GM12891 (cell line): ENCODE results near the gene MYO5B.

Experiments used
- DNase-seq: peaks from one replicate; pipeline ENCODE4 v3.0.0; 2011; ENCODE audit warnings: low spot score; ENCODE audit not compliant: insufficient read length
- FAIRE-seq: peaks from 2 replicates; lab custom pipeline; 2011; peaks lifted over from hg19 to GRCh38; lab: Jason Lieb, UNC
- PAX5 ChIP-seq: IDR thresholded peaks from 2 replicates; pipeline ENCODE4 v1.6.1; 2011; ENCODE audit warnings: low read length, moderate library complexity, mild to moderate bottlenecking; ENCODE audit not compliant: insufficient read depth, severe bottlenecking
- POLR2A ChIP-seq: IDR thresholded peaks from 2 replicates; pipeline ENCODE4 v1.6.1; 2011; ENCODE audit warnings: low read depth, low read length, control low read depth
- POLR2AphosphoS5 ChIP-seq: IDR thresholded peaks from 2 replicates; pipeline ENCODE4 v1.6.1; 2011; ENCODE audit warnings: low read depth, low read length, control low read depth
- POU2F2 ChIP-seq: IDR thresholded peaks from 2 replicates; pipeline ENCODE4 v1.6.1; 2011; ENCODE audit warnings: low read depth, mild to moderate bottlenecking, control low read depth, low read length, moderate library complexity
- SPI1 ChIP-seq: IDR thresholded peaks from 2 replicates; pipeline ENCODE4 v1.6.1; 2011; ENCODE audit warnings: low read depth, low read length, control low read depth
- TAF1 ChIP-seq: IDR thresholded peaks from 2 replicates; pipeline ENCODE4 v1.6.1; 2011; ENCODE audit warnings: low read depth, low read length, control low read depth

Gene MYO5B

GRCh38 chr18:50117863-50118262, 77.1 kb downstream of the MYO5B start:
- no peak for FAIRE-seq
- TF ChIP-seq PAX5 (no peak), TAF1 (no peak), SPI1 (no peak), POLR2A (no peak), POU2F2 (no peak), POLR2AphosphoS5 (no peak)
- no peak for DNase-seq

- FAIRE-seq (no peak), DNase-seq (no peak)
- no peak for TF ChIP-seq PAX5
- no peak for TF ChIP-seq TAF1
- TF ChIP-seq POU2F2, result no peak
- TF ChIP-seq POLR2A, result no peak
- TF ChIP-seq SPI1, result no peak
- TF ChIP-seq POLR2AphosphoS5, result no peak
Observed at GRCh38 chr18:50115095-50115494, 79.9 kb downstream of the MYO5B start.

DNA sequence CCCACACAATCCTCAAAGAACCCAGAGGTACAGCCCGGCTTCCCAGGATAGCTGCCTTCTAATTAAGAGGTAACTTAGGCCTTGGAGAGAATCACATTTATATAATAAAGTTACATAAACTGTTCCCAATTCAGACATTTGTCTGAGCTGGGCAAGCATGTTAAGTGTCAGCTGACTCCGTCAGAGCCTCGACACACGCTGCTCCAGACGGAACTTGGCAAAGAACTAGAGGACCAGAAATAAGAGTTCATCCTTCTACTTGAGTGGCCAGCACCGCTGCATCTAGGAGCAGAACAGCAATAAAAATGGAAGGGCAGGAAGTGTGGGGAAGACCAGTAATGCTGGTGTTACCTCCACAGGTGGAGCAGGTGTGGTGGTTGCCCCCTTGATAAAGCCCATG, 80.5 kb downstream of the MYO5B start:
- FAIRE-seq, result no peak
- no peak for TF ChIP-seq TAF1
- DNase-seq, result no peak

DNA sequence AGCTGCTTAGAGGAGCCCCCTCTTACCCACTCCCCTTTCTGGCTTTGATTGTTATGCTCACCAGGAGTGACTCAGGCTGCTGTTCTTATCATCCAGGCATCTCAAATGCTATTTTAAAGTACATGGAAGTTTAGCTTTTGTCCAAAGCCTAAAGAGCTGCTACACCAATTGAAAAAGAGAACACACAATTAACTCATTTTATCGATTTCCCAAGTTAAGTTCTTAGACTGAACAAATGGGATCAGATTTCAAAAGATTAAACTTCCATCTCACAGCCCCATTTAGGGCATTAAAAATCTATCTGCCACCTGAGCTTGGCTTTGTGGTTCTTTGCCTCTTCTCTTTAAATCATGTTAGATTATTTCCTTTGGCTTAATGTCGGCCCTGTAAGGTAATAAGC, 81.2 kb downstream of the MYO5B start:
- DNase-seq (no peak), FAIRE-seq (no peak)
- TF ChIP-seq POLR2AphosphoS5, result no peak
- no peak for TF ChIP-seq TAF1
- no peak for TF ChIP-seq SPI1
- no peak for TF ChIP-seq POU2F2
- no peak for TF ChIP-seq POLR2A
- TF ChIP-seq PAX5, result no peak

GRCh38 chr18:50111398-50111797, 83.5 kb downstream of the MYO5B start:
- DNase-seq (no peak), FAIRE-seq (no peak)
- no peak for TF ChIP-seq TAF1
- no peak for TF ChIP-seq SPI1

GRCh38 chr18:50107468-50107977, 87.4 kb downstream of the MYO5B start:
- no peak for TF ChIP-seq TAF1
- TF ChIP-seq POU2F2, result no peak
- no peak for TF ChIP-seq PAX5
- TF ChIP-seq SPI1, result no peak
- no peak for TF ChIP-seq POLR2AphosphoS5
- no peak for TF ChIP-seq POLR2A
- no peak for FAIRE-seq

GRCh38 chr18:50105027-50105426, 89.9 kb downstream of the MYO5B start:
- TF ChIP-seq POLR2AphosphoS5, result no peak
- no peak for TF ChIP-seq PAX5
- no peak for TF ChIP-seq SPI1
- TF ChIP-seq TAF1, result no peak
- no peak for TF ChIP-seq POLR2A
- no peak for TF ChIP-seq POU2F2
- no peak for DNase-seq
- FAIRE-seq, result no peak

More at GRCh38 chr18:50107468-50107977, 87.4 kb downstream of the MYO5B start:
- DNase-seq, result no peak

- DNase-seq, result no peak
- no peak for FAIRE-seq
- no peak for TF ChIP-seq POU2F2
- TF ChIP-seq POLR2A, result no peak
- TF ChIP-seq TAF1, result no peak
- no peak for TF ChIP-seq POLR2AphosphoS5
- TF ChIP-seq PAX5, result no peak
- no peak for TF ChIP-seq SPI1
Observed at GRCh38 chr18:50104421-50104820, 90.5 kb downstream of the MYO5B start.

GRCh38 chr18:50099725-50100407, 95.1 kb downstream of the MYO5B start:
- DNase-seq, result no peak
- TF ChIP-seq TAF1, result no peak
- TF ChIP-seq SPI1, result no peak
- TF ChIP-seq POU2F2, result no peak
- TF ChIP-seq PAX5, result no peak
- no peak for TF ChIP-seq POLR2AphosphoS5
- TF ChIP-seq POLR2A, result no peak
- no peak for FAIRE-seq

- FAIRE-seq (no peak), DNase-seq (no peak)
- TF ChIP-seq SPI1 (no peak), POU2F2 (no peak), PAX5 (no peak), POLR2AphosphoS5 (no peak), POLR2A (no peak), TAF1 (no peak)
Observed at GRCh38 chr18:50097702-50098101, 97.2 kb downstream of the MYO5B start.
